K562 (cell line): ENCODE results near the gene ARHGEF26. TPM values are rescaled to one million over a fixed set of nuclear protein-coding genes. Genes with fewer than 3 reads are reported as not detected.

ENCODE experiments used
- ATAC-seq: fragments of 200-7000 bp; cut with Tn5 transposase; 3 replicates; pipeline ENCODE4 v1.9.1; 2020; ENCODE audit warnings: moderate library complexity
- BruUV-seq: library from RNA; stranded (reverse); fragments of 400-500 nt; replicated peaks from 2 replicates; lab custom pipeline; 2021; lab: Mats Ljungman, UMichigan
- CTCF ChIA-PET: fragments of 300-600 bp; formaldehyde crosslinking; extraction: SDS; loops from one replicate; lab custom pipeline; 2021; ENCODE audit warnings: low intra/inter-chr PET ratio; lab: Yijun Ruan, JAX
- POLR2A ChIA-PET: fragments of 300-600, 350-650 bp; sonication (Branson Sonifier 250); formaldehyde crosslinking; extraction: SDS; loops from one replicate; lab custom pipeline; 2021; ENCODE audit warnings: antibody characterized with exemption, inconsistent platforms; lab: Yijun Ruan, JAX
- DNase-seq, 4 experiments: peaks; one replicate each; pipeline versions ENCODE4 v3.0.0 to v3.0.0-alpha.2; 2011 to 2018; ENCODE audit warnings: low spot score in 3 of 4, mixed read lengths in 3 of 4; ENCODE audit errors: extremely low read depth in 1 of 4
- FAIRE-seq: peaks from 2 replicates; lab custom pipeline; 2011; peaks lifted over from hg19 to GRCh38; lab: Jason Lieb, UNC
- H2AFZ ChIP-seq: 2 replicates; pipeline ENCODE4 v1.6.0; 2011; ENCODE audit warnings: low read depth, low read length, control low read depth, inconsistent platforms
- H3K27ac ChIP-seq: fragments of 200-600 bp; 3 replicates; pipeline ENCODE4 v1.8.0; 2011; ENCODE audit warnings: low read depth, mild to moderate bottlenecking, control low read depth, inconsistent platforms, low read length, moderate library complexity, mixed read lengths; ENCODE audit errors: extremely low read depth
- H3K27me3 ChIP-seq, 2 experiments: fragments of 300-600 bp in 1 of 2; 2 replicates in 1 of 2; 3 replicates in 1 of 2; pipeline versions ENCODE4 v1.6.0 to v1.8.0; 2011; ENCODE audit warnings: inconsistent platforms in 2 of 2, low read length in 2 of 2, mild to moderate bottlenecking in 1 of 2, mixed read lengths in 1 of 2, moderate library complexity in 1 of 2; ENCODE audit not compliant: control insufficient read depth in 2 of 2, insufficient read depth in 2 of 2
- H3K36me3 ChIP-seq: fragments of 300-600 bp; 3 replicates; pipeline ENCODE4 v1.8.0; 2011; ENCODE audit warnings: mild to moderate bottlenecking, low read length, inconsistent platforms; ENCODE audit not compliant: control insufficient read depth, insufficient read depth
- H3K4me1 ChIP-seq, 2 experiments: fragments of 200-600 bp in 1 of 2; replicated peaks in 1 of 2; 2 replicates in 1 of 2; 3 replicates in 1 of 2; pipeline versions ENCODE4 v1.5.1 to v1.8.0; 2011; ENCODE audit warnings: inconsistent platforms in 2 of 2, low read length in 2 of 2, mild to moderate bottlenecking in 1 of 2, mixed read lengths in 1 of 2, moderate library complexity in 1 of 2; ENCODE audit not compliant: control insufficient read depth in 2 of 2, insufficient read depth in 2 of 2
- H3K4me2 ChIP-seq: 2 replicates; pipeline ENCODE4 v1.6.1; 2011; ENCODE audit warnings: low read length, control low read depth, inconsistent platforms, mixed read lengths; ENCODE audit not compliant: insufficient read depth
- H3K4me3 ChIP-seq: fragments of 200-600 bp; sonication (generic), shearing (Covaris generic); 2 replicates; pipeline ENCODE4 v1.5.1; 2016; ENCODE audit warnings: control low read depth, inconsistent platforms
- H3K79me2 ChIP-seq: fragments of 200-600 bp; 3 replicates; pipeline ENCODE4 v1.8.0; 2011; ENCODE audit warnings: low read length, inconsistent platforms; ENCODE audit not compliant: control insufficient read depth, insufficient read depth
- H3K9ac ChIP-seq, 2 experiments: 2 replicates each; pipeline versions ENCODE4 v1.6.0 to v1.6.1; 2011; ENCODE audit warnings: low read depth in 2 of 2, low read length in 2 of 2, control low read depth in 1 of 2, inconsistent platforms in 1 of 2, mild to moderate bottlenecking in 1 of 2, mixed read lengths in 1 of 2; ENCODE audit not compliant: insufficient read depth in 1 of 2
- H3K9me1 ChIP-seq: one replicate; pipeline ENCODE4 v1.6.0; 2011; ENCODE audit warnings: inconsistent platforms, mild to moderate bottlenecking, low read length, moderate library complexity; ENCODE audit not compliant: control insufficient read depth, insufficient read depth
- H3K9me3 ChIP-seq: replicated peaks from 2 replicates; pipeline ENCODE4 v1.5.1; 2011; ENCODE audit warnings: low read depth, low read length, inconsistent platforms; ENCODE audit not compliant: control insufficient read depth, insufficient read depth
- H4K20me1 ChIP-seq: replicated peaks from 2 replicates; pipeline ENCODE4 v1.6.1; 2011; ENCODE audit warnings: low read length, inconsistent platforms, mixed read lengths; ENCODE audit not compliant: control insufficient read depth, insufficient read depth
- ARNT ChIP-seq, 2 experiments: fragments of 450-650 bp; IDR thresholded peaks; 2 replicates each; pipeline ENCODE4 v1.6.1; 2016; ENCODE audit warnings: mild to moderate bottlenecking in 1 of 2
- GABPB1 ChIP-seq: sonication (generic); formaldehyde crosslinking; IDR thresholded peaks from 2 replicates; pipeline ENCODE4 v1.8.0; 2022; ENCODE audit warnings: mild to moderate bottlenecking, missing genetic modification reagents
- PCBP1 ChIP-seq: fragments of 200-400 bp; formaldehyde crosslinking; IDR thresholded peaks from 2 replicates; pipeline ENCODE4 v1.6.1; 2018; ENCODE audit warnings: mild to moderate bottlenecking, low read depth, low read length; ENCODE audit not compliant: poor library complexity, severe bottlenecking
- POLR2AphosphoS5 ChIP-seq: IDR thresholded peaks from 2 replicates; pipeline ENCODE4 v1.6.1; 2011; ENCODE audit warnings: mild to moderate bottlenecking, low read depth, low read length, moderate library complexity; ENCODE audit not compliant: control insufficient read depth, insufficient read depth
- PTBP1 ChIP-seq: fragments of 200-400 bp; formaldehyde crosslinking; IDR thresholded peaks from 2 replicates; pipeline ENCODE4 v1.6.1; 2017; ENCODE audit warnings: low read depth, low read length
- RAD51 ChIP-seq: fragments of 450-650 bp; IDR thresholded peaks from 2 replicates; pipeline ENCODE4 v1.7.1; 2016; ENCODE audit warnings: low read depth, mild to moderate bottlenecking, borderline replicate concordance
- TAF15 ChIP-seq: fragments of 200-400 bp; formaldehyde crosslinking; IDR thresholded peaks from 2 replicates; pipeline ENCODE4 v1.6.1; 2017; ENCODE audit warnings: mild to moderate bottlenecking, low read depth, low read length, moderate library complexity
- XRCC4 ChIP-seq: IDR thresholded peaks from one replicate; pipeline ENCODE4 v1.6.1; 2011; ENCODE audit not compliant: insufficient read depth, insufficient read length; ENCODE audit errors: extremely low read depth
- ZFX ChIP-seq: sonication (generic); formaldehyde crosslinking; IDR thresholded peaks from 2 replicates; pipeline ENCODE4 v1.8.0; 2022; ENCODE audit warnings: mild to moderate bottlenecking, missing genetic modification reagents, moderate library complexity
- ZNF253 ChIP-seq: fragments of 250-450 bp; sonication (Bioruptor Pico); conservative IDR thresholded peaks from 2 replicates; pipeline ENCODE4 v1.6.1; 2021; ENCODE audit warnings: mild to moderate bottlenecking
- WGBS: fragments of 100-300 bp; shearing (Covaris generic); methylation state at CpG from one replicate; pipeline ENCODE4 v1.1.6; 2016; ENCODE audit warnings: low coverage, mixed read lengths; ENCODE audit not compliant: insufficient coverage; ENCODE audit errors: missing lambda C conversion rate; 5-methylcytosine and 5-hydroxymethylcytosine counted together
- in situ Hi-C: fragments of 300-500 bp; cut with MboI; formaldehyde crosslinking; loops from 4 replicates; pipeline ENCODE4 v1.15.0; 2018; ENCODE audit warnings: inconsistent platforms, mixed read lengths
- intact Hi-C: fragments of 100-400 bp; cut with micrococcal nuclease; formaldehyde crosslinking; loops from 2 replicates; pipeline ENCODE4 v1.14.2; 2022
- polyA plus RNA-seq, 8 experiments: library from polyadenylated mRNA; depleted of rRNA in 4 of 8; stranded (reverse) in 5 of 8; unstranded in 3 of 8; fragments of >200 nt; fragmentation: Nextera tagmentation in 2 of 8; fragmentation: Illumina TruSeq in 1 of 8; extraction: Ambion mirVana in 2 of 8; extraction: Trizol in 1 of 8; gene quantifications; 2 replicates each; pipeline versions ENCODE4 v1.2.1 to v1.2.3, GENCODE V29; 2011 to 2014; ENCODE audit warnings: inconsistent platforms in 1 of 8, missing spikeins in 1 of 8
- total RNA-seq, 7 experiments: library from RNA; depleted of rRNA in 6 of 7; stranded (reverse); fragments of >200 nt in 6 of 7; fragmentation: Illumina TruSeq in 2 of 7; extraction: Trizol in 2 of 7; gene quantifications; 2 replicates each; pipeline versions ENCODE4 v1.2.1 to v1.2.3, GENCODE V29; 2011 to 2021; ENCODE audit warnings: low replicate concordance in 1 of 7
- TF ChIP-seq, protein P1 (sequence below): fragments of 450-650 bp; conservative IDR thresholded peaks from 2 replicates; pipeline ENCODE4 v1.6.1; 2016; ENCODE audit warnings: missing genetic modification characterization, low read depth, mild to moderate bottlenecking, missing compliant biosample characterization, moderate library complexity
- TF ChIP-seq, protein P2 (sequence below): fragments of 450-650 bp; formaldehyde crosslinking; IDR thresholded peaks from 2 replicates; pipeline ENCODE4 v1.4.0; 2022; ENCODE audit warnings: missing genetic modification characterization
- TF ChIP-seq, protein P3 (sequence below), 2 experiments: fragments of 450-650 bp in 1 of 2; sonication (generic) in 1 of 2; formaldehyde crosslinking; conservative IDR thresholded peaks; 2 replicates each; pipeline versions ENCODE4 v1.4.0 to v1.8.1; 2020 to 2022; ENCODE audit warnings: mild to moderate bottlenecking in 1 of 2, missing genetic modification reagents in 1 of 2
- TF ChIP-seq, protein P4 (sequence below): conservative IDR thresholded peaks from 2 replicates; pipeline ENCODE4 v1.6.1; 2011; ENCODE audit warnings: low read depth, mild to moderate bottlenecking, low read length; ENCODE audit not compliant: control insufficient read depth
- TF ChIP-seq, protein P5 (sequence below): fragments of 250-450 bp; sonication (Bioruptor Pico); IDR thresholded peaks from 2 replicates; pipeline ENCODE4 v1.5.0; 2021; ENCODE audit warnings: mild to moderate bottlenecking, moderate library complexity

Gene ARHGEF26
- total and polyA plus RNA-seq, 9 of the 15 experiments (the other 6 are each of a cell fraction or from before 2014, with no cell fraction given), result 0.01 to 0.11 (median 0.04) TPM; not detected in 2

DNA sequence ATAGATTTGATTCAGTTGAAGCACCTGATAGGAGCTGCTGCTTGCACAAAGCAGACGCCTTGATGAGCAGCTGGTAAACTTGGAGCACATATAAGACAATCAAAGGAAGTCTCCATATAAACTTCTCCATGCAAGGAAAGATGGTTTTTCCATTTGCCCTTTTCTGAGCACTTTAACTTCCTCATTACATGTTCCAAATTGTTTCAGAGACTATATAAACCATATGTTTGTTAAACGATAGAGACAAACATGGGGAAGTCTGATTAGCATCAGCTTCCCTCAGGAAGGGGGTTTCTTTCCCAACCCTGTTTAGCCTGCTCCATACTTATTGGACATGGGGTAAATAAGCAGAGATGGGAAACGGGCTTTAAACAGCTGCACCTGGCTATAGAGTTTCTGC is 115.1 kb downstream of the ARHGEF26 start:
- no peak overlapping the region for H3K27ac ChIP-seq
- no peaks in the 10 kb centered on the region for H3K9me3 ChIP-seq
- no peak overlapping the region for H3K4me2 ChIP-seq
- ATAC-seq, result no peak
- no peak for FAIRE-seq
- in situ Hi-C loops (no loop called here), intact Hi-C loops (no loop called here)
- H3K27me3 ChIP-seq, result peaks cover 4 to 6% of the 10 kb centered on the region in 2 experiments; a peak in 1 of 5 replicates
- no peak overlapping the region for H3K9ac ChIP-seq
- H4K20me1 ChIP-seq, result no peaks in the 10 kb centered on the region
- no peaks in the 10 kb centered on the region for H3K9me1 ChIP-seq
- no TSS peak for BruUV-seq
- DNase-seq, result no peak
- H3K4me3 ChIP-seq, result no peak overlapping the region
- no peaks in the 10 kb centered on the region for H3K4me1 ChIP-seq
- 0% methylated on average over 3 of the region's 3 CpGs for WGBS
- no peaks in the 10 kb centered on the region for H3K36me3 ChIP-seq
- no peak overlapping the region for H2AFZ ChIP-seq
- ChIA-PET POLR2A (interaction anchor here (0.6 kb wide), 1 partner anchor 1184 kb away, joined by 3 read pairs; no protein-coding TSS in a partner anchor), CTCF (no interaction called here)
- H3K79me2 ChIP-seq, result no peaks in the 10 kb centered on the region
- no peak for TF ChIP-seq POLR2AphosphoS5
- no peak for TF ChIP-seq PTBP1
- TF ChIP-seq ZNF253, result no peak
- TF ChIP-seq, protein P1, sequence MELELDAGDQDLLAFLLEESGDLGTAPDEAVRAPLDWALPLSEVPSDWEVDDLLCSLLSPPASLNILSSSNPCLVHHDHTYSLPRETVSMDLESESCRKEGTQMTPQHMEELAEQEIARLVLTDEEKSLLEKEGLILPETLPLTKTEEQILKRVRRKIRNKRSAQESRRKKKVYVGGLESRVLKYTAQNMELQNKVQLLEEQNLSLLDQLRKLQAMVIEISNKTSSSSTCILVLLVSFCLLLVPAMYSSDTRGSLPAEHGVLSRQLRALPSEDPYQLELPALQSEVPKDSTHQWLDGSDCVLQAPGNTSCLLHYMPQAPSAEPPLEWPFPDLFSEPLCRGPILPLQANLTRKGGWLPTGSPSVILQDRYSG (tag), result no peak
- TF ChIP-seq TAF15, result no peak
- no peak for TF ChIP-seq GABPB1 (CRISPR knock-in tag)
- no peak for TF ChIP-seq RAD51
- TF ChIP-seq ARNT (IDR thresholded peaks at IDR 0.05), result no peak
- TF ChIP-seq ZFX (CRISPR knock-in tag), result no peak
- no peak for TF ChIP-seq XRCC4
- TF ChIP-seq, protein P2, sequence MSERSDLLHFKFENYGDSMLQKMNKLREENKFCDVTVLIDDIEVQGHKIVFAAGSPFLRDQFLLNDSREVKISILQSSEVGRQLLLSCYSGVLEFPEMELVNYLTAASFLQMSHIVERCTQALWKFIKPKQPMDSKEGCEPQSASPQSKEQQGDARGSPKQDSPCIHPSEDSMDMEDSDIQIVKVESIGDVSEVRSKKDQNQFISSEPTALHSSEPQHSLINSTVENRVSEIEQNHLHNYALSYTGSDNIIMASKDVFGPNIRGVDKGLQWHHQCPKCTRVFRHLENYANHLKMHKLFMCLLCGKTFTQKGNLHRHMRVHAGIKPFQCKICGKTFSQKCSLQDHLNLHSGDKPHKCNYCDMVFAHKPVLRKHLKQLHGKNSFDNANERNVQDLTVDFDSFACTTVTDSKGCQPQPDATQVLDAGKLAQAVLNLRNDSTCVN, result no peak
- TF ChIP-seq PCBP1, result no peak
- TF ChIP-seq, protein P3, sequence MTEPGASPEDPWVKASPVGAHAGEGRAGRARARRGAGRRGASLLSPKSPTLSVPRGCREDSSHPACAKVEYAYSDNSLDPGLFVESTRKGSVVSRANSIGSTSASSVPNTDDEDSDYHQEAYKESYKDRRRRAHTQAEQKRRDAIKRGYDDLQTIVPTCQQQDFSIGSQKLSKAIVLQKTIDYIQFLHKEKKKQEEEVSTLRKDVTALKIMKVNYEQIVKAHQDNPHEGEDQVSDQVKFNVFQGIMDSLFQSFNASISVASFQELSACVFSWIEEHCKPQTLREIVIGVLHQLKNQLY (CRISPR knock-in tag; conservative IDR thresholded peaks at IDR 0.05), result no peak
- TF ChIP-seq, protein P4, sequence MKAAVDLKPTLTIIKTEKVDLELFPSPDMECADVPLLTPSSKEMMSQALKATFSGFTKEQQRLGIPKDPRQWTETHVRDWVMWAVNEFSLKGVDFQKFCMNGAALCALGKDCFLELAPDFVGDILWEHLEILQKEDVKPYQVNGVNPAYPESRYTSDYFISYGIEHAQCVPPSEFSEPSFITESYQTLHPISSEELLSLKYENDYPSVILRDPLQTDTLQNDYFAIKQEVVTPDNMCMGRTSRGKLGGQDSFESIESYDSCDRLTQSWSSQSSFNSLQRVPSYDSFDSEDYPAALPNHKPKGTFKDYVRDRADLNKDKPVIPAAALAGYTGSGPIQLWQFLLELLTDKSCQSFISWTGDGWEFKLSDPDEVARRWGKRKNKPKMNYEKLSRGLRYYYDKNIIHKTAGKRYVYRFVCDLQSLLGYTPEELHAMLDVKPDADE, result no peak
- TF ChIP-seq, protein P5, sequence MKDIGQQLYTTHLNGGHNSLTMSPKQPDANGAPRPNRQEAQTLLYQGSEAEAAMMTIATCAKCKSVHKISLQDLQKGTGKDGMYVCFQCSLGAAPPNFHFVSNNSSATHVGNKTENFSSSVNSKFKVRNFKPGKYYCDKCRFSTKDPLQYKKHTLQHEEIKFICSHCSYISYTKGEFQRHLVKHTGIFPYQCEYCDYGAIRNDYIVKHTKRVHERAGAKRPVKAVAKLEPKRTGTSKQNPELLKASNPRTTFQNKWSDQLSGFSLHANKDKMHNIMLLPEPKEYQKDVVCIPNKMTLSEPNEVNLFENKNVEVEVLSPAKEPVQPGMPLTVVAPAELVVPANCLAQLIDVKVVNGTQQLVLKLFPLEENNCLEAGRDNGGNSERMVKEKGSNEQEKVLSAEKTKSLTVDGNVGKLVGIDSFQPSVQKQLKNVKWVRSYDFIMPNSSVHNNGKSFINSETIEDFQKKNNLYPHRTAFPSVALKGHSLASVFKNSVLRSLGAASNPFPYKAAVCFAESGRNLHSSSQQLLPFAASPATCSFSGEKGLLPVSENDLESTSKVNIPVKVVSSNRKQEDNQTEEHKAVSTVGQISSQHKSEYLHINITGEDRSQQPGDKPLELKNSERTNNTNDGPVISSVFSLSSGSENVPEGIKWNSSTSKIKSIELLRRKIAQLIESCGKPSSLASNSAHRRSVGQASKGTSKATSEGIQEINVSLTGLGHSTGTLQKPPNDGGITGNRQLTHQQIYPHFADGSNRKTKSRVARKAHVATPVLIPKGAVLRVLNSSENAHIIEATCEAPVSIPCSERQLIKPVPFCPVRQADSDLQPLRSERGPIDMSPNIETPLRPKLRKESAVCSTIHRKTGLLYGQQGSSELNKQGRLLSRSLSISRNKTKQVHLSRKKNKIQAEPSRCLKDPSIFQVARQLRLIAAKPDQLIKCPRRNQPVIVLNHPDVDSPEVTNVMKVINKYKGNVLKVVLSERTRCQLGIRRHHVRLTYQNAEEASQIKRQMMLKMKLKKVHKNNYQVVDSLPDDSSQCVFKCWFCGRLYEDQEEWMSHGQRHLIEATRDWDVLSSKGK, result no peak
